Measurements from ENCODE around the gene GNGT2.
A peak's percentile ranks its signal among the peaks of the same experiment; 100 is the strongest.

The GNGT2 gene

GRCh38 chr17:49229076-49229804, 18.9 kb upstream of the GNGT2 start:
- DNase-seq (ENCODE audit: low spot score) = no peak

- peak; percentile 80 for DNase-seq (ENCODE audit: low spot score)
Observed at GRCh38 chr17:49227436-49228261, 17.3 kb upstream of the GNGT2 start.

GRCh38 chr17:49226771-49227435, 16.5 kb upstream of the GNGT2 start:
- no peak for DNase-seq (ENCODE audit: low spot score)

GRCh38 chr17:49225554-49226236, 15.3 kb upstream of the GNGT2 start:
- no peak for DNase-seq (ENCODE audit: low spot score)

GRCh38 chr17:49224997-49225337, 14.6 kb upstream of the GNGT2 start:
- no peak for DNase-seq (ENCODE audit: low spot score)

- DNase-seq (ENCODE audit: low spot score) = no peak
Observed at GRCh38 chr17:49224198-49224996, 14.0 kb upstream of the GNGT2 start.

GRCh38 chr17:49223517-49224197, 13.3 kb upstream of the GNGT2 start:
- peak; percentile 81 for DNase-seq (ENCODE audit: low spot score)

GRCh38 chr17:49223168-49223516, 12.8 kb upstream of the GNGT2 start:
- DNase-seq (ENCODE audit: low spot score) = no peak

GRCh38 chr17:49219987-49220386, 9.6 kb upstream of the GNGT2 start:
- DNase-seq (ENCODE audit: low spot score) = no peak

GRCh38 chr17:49218941-49219913, 8.9 kb upstream of the GNGT2 start:
- DNase-seq (ENCODE audit: low spot score) = no peak

GRCh38 chr17:49217651-49218413, 7.5 kb upstream of the GNGT2 start:
- no peak for DNase-seq (ENCODE audit: low spot score)

GRCh38 chr17:49216953-49217650, 6.7 kb upstream of the GNGT2 start:
- DNase-seq (ENCODE audit: low spot score) = no peak

GRCh38 chr17:49216482-49216881, 6.1 kb upstream of the GNGT2 start:
- DNase-seq (ENCODE audit: low spot score) = no peak

- no peak for DNase-seq (ENCODE audit: low spot score)
Observed at GRCh38 chr17:49214676-49215360, 4.4 kb upstream of the GNGT2 start.

GRCh38 chr17:49213847-49214246, 3.5 kb upstream of the GNGT2 start:
- no peak for DNase-seq (ENCODE audit: low spot score)

- DNase-seq (ENCODE audit: low spot score) = no peak
Observed at GRCh38 chr17:49213399-49213798, 3.0 kb upstream of the GNGT2 start.

- DNase-seq (ENCODE audit: low spot score) = no peak
Observed at GRCh38 chr17:49209061-49209571, 1.3 kb downstream of the GNGT2 start.

GRCh38 chr17:49204516-49204915, 5.9 kb downstream of the GNGT2 start:
- DNase-seq (ENCODE audit: low spot score) = peak; percentile 65
